Keratinocyte (primary cell): ENCODE data around the gene P2RY11.

Source experiments
- CTCF ChIP-seq, 3 experiments: IDR thresholded peaks in 1 of 3; conservative IDR thresholded peaks in 1 of 3; optimal IDR thresholded peaks in 1 of 3; 2 replicates in 2 of 3; 3 replicates in 1 of 3; pipeline versions ENCODE3 to v1.5.1; 2011; ENCODE audit warnings: low read length in 3 of 3, mild to moderate bottlenecking in 3 of 3, moderate library complexity in 2 of 3, control low read depth in 1 of 3, inconsistent platforms in 1 of 3; ENCODE audit not compliant: insufficient read depth in 2 of 3; ENCODE audit errors: extremely low read depth in 1 of 3
- EZH2 ChIP-seq: IDR thresholded peaks from one replicate; pipeline ENCODE4 v1.6.1; 2012; ENCODE audit warnings: inconsistent platforms, mild to moderate bottlenecking, low read length, moderate library complexity

GRCh38 chr19:10078329-10078728 lies 33.2 kb upstream of the P2RY11 start:
- no peak for TF ChIP-seq CTCF (optimal IDR thresholded peaks at IDR 0.05 in 1 of 3, IDR thresholded peaks at IDR 0.05 in 1 of 3, conservative IDR thresholded peaks at IDR 0.05 in 1 of 3; ENCODE audit: extremely low read depth in 1 of 3, insufficient read depth in 2 of 3, low read length in 3 of 3)
- no peak for TF ChIP-seq EZH2
